DOHH2 (cell line): ENCODE measurements around the gene VWA3B.

Source experiments
- H3F3A ChIP-seq: fragments of 200-600 bp; sonication (generic), shearing (Covaris generic); 2 replicates; pipeline ENCODE4 v1.6.0; 2016; ENCODE audit warnings: antibody characterized with exemption, mild to moderate bottlenecking; ENCODE audit not compliant: control insufficient read depth, insufficient read depth
- H3K27ac ChIP-seq: fragments of 200-600 bp; sonication (generic); 2 replicates; pipeline ENCODE4 v1.5.1; 2014; ENCODE audit warnings: low read depth, mild to moderate bottlenecking, low read length, moderate library complexity
- H3K27me3 ChIP-seq: fragments of 200-600 bp; sonication (generic); 2 replicates; pipeline ENCODE4 v1.6.1; 2014; ENCODE audit warnings: mild to moderate bottlenecking, low read length, mixed read lengths; ENCODE audit not compliant: control insufficient read depth
- H3K36me3 ChIP-seq: fragments of 200-600 bp; sonication (generic); 2 replicates; pipeline ENCODE4 v1.6.1; 2014; ENCODE audit warnings: mild to moderate bottlenecking, low read length, moderate library complexity, mixed read lengths; ENCODE audit not compliant: control insufficient read depth
- H3K4me1 ChIP-seq: fragments of 200-600 bp; sonication (generic); 2 replicates; pipeline ENCODE4 v1.6.1; 2014; ENCODE audit warnings: mild to moderate bottlenecking, low read length, mixed read lengths; ENCODE audit not compliant: control insufficient read depth
- H3K4me2 ChIP-seq: fragments of 200-600 bp; sonication (generic); 2 replicates; pipeline ENCODE4 v1.6.0; 2014; ENCODE audit warnings: mild to moderate bottlenecking, low read length, moderate library complexity
- H3K4me3 ChIP-seq: fragments of 200-600 bp; sonication (generic); 2 replicates; pipeline ENCODE4 v1.5.1; 2014; ENCODE audit warnings: mild to moderate bottlenecking, low read length, mixed read lengths
- H3K79me2 ChIP-seq: fragments of 200-600 bp; sonication (generic); 2 replicates; pipeline ENCODE4 v1.6.1; 2014; ENCODE audit warnings: mild to moderate bottlenecking, low read length, mixed read lengths; ENCODE audit not compliant: control insufficient read depth
- H3K9me2 ChIP-seq: fragments of 200-600 bp; sonication (generic); replicated peaks from 2 replicates; pipeline ENCODE4 v1.6.1; 2014; ENCODE audit warnings: mild to moderate bottlenecking, low read length, mixed read lengths; ENCODE audit not compliant: control insufficient read depth
- H3K9me3 ChIP-seq: fragments of 200-600 bp; sonication (generic); 2 replicates; pipeline ENCODE4 v1.6.1; 2014; ENCODE audit warnings: antibody characterized with exemption, low read length, mixed read lengths; ENCODE audit not compliant: control insufficient read depth, insufficient read depth
- H4K20me1 ChIP-seq: fragments of 200-600 bp; sonication (generic); 2 replicates; pipeline ENCODE4 v1.6.0; 2014; ENCODE audit warnings: low read depth, mild to moderate bottlenecking, antibody characterized with exemption, low read length, moderate library complexity; ENCODE audit not compliant: control insufficient read depth, insufficient read depth
- CTCF ChIP-seq: fragments of 200-600 bp; sonication (generic); IDR thresholded peaks from one replicate; pipeline ENCODE4 v1.5.1; 2014; ENCODE audit warnings: antibody characterized with exemption, mild to moderate bottlenecking, low read depth, low read length; ENCODE audit not compliant: poor library complexity, severe bottlenecking
- EZH2phosphoT487 ChIP-seq: fragments of 200-600 bp; sonication (generic); IDR thresholded peaks from 2 replicates; pipeline ENCODE4 v1.6.1; 2017; ENCODE audit warnings: borderline replicate concordance, mild to moderate bottlenecking, antibody characterized with exemption, low read length, moderate library complexity, mixed read lengths

Gene VWA3B

GRCh38 chr2:98334439-98335078 lies 247.6 kb downstream of the VWA3B start:
- TF ChIP-seq CTCF (no peak), EZH2phosphoT487 (no peak)
- Histone ChIP-seq H3K36me3 (no peaks in the 10 kb centered on the region), H3F3A (no peaks in the 10 kb centered on the region), H4K20me1 (no peaks in the 10 kb centered on the region), H3K27me3 (peaks cover 3% of the 10 kb centered on the region; the same call in 1 of the 2 replicates), H3K79me2 (no peaks in the 10 kb centered on the region), H3K9me3 (peaks cover 3% of the 10 kb centered on the region; the same call in 1 of the 2 replicates), H3K9me2 (no peaks in the 10 kb centered on the region), H3K4me2 (no peak overlapping the region), H3K4me1 (no peaks in the 10 kb centered on the region), H3K27ac (no peak overlapping the region), H3K4me3 (no peak overlapping the region)

- no peaks in the 10 kb centered on the region for H3K36me3 ChIP-seq
- H3K4me3 ChIP-seq, result no peak overlapping the region
- H3K9me2 ChIP-seq, result no peaks in the 10 kb centered on the region
- TF ChIP-seq CTCF, result no peak
- no peak for TF ChIP-seq EZH2phosphoT487
- no peaks in the 10 kb centered on the region for H4K20me1 ChIP-seq
- no peaks in the 10 kb centered on the region for H3K4me1 ChIP-seq
- H3K4me2 ChIP-seq, result no peak overlapping the region
- no peaks in the 10 kb centered on the region for H3F3A ChIP-seq
- H3K79me2 ChIP-seq, result no peaks in the 10 kb centered on the region
- peaks cover 3% of the 10 kb centered on the region; the same call in 1 of the 2 replicates for H3K27me3 ChIP-seq
- H3K27ac ChIP-seq, result no peak overlapping the region
- H3K9me3 ChIP-seq, result peaks cover 3% of the 10 kb centered on the region; the same call in 1 of the 2 replicates
Observed at GRCh38 chr2:98335271-98335670, 248.3 kb downstream of the VWA3B start.

GRCh38 chr2:98341241-98341640 lies 254.3 kb downstream of the VWA3B start:
- Histone ChIP-seq H3K4me2 (no peak overlapping the region), H3K27ac (no peak overlapping the region), H3K9me3 (peaks cover 3% of the 10 kb centered on the region; the same call in 1 of the 2 replicates), H3K79me2 (no peaks in the 10 kb centered on the region), H4K20me1 (no peaks in the 10 kb centered on the region), H3K4me3 (no peak overlapping the region), H3K36me3 (no peaks in the 10 kb centered on the region), H3K9me2 (no peaks in the 10 kb centered on the region), H3K4me1 (no peaks in the 10 kb centered on the region), H3K27me3 (no peaks in the 10 kb centered on the region), H3F3A (no peaks in the 10 kb centered on the region)
- TF ChIP-seq CTCF (no peak), EZH2phosphoT487 (no peak)
